Loucy (cell line): ENCODE measurements around the gene DNAH11.

Experiments
- H2AFZ ChIP-seq: fragments of 200-600 bp; sonication (generic); 2 replicates; pipeline ENCODE4 v1.6.0; 2016; ENCODE audit warnings: antibody characterized with exemption, mild to moderate bottlenecking, low read length, moderate library complexity
- H3F3A ChIP-seq: fragments of 200-600 bp; 2 replicates; pipeline ENCODE4 v1.6.0; 2016; ENCODE audit warnings: antibody characterized with exemption, low read depth, mild to moderate bottlenecking
- H3K27me3 ChIP-seq: fragments of 200-600 bp; sonication (generic); 2 replicates; pipeline ENCODE4 v1.6.1; 2014; ENCODE audit warnings: low read length, mild to moderate bottlenecking; ENCODE audit not compliant: insufficient read depth, poor library complexity, severe bottlenecking
- H3K36me3 ChIP-seq: fragments of 200-600 bp; sonication (generic); 2 replicates; pipeline ENCODE4 v1.6.1; 2016; ENCODE audit warnings: low read length; ENCODE audit not compliant: insufficient read depth
- H3K4me1 ChIP-seq: fragments of 200-600 bp; sonication (generic); 2 replicates; pipeline ENCODE4 v1.5.1; 2014; ENCODE audit warnings: low read length, mild to moderate bottlenecking; ENCODE audit not compliant: insufficient read depth, poor library complexity, severe bottlenecking
- H3K4me2 ChIP-seq: fragments of 200-600 bp; sonication (generic); 2 replicates; pipeline ENCODE4 v1.6.0; 2014; ENCODE audit warnings: antibody characterized with exemption, low read length, low read depth, mild to moderate bottlenecking; ENCODE audit not compliant: poor library complexity, severe bottlenecking
- H3K4me3 ChIP-seq: fragments of 200-600 bp; sonication (generic); 2 replicates; pipeline ENCODE4 v1.5.1; 2014; ENCODE audit warnings: low read length, mild to moderate bottlenecking, mixed read lengths; ENCODE audit not compliant: poor library complexity, severe bottlenecking
- H3K79me2 ChIP-seq: fragments of 200-600 bp; sonication (generic); 2 replicates; pipeline ENCODE4 v1.6.1; 2014; ENCODE audit warnings: low read length; ENCODE audit not compliant: insufficient read depth
- H3K9ac ChIP-seq: fragments of 200-600 bp; sonication (generic); 2 replicates; pipeline ENCODE4 v1.6.0; 2014; ENCODE audit warnings: mild to moderate bottlenecking, low read depth, low read length, moderate library complexity; ENCODE audit not compliant: poor library complexity, severe bottlenecking
- H3K9me2 ChIP-seq: fragments of 200-600 bp; sonication (generic); replicated peaks from 2 replicates; pipeline ENCODE4 v1.6.1; 2016; ENCODE audit warnings: low read depth, low read length, mixed read lengths
- H3K9me3 ChIP-seq: fragments of 200-600 bp; sonication (generic); 2 replicates; pipeline ENCODE4 v1.6.1; 2014; ENCODE audit warnings: mild to moderate bottlenecking, antibody characterized with exemption, low read length, low read depth; ENCODE audit not compliant: insufficient read depth
- H4K20me1 ChIP-seq: fragments of 200-600 bp; sonication (generic); 2 replicates; pipeline ENCODE4 v1.6.0; 2014; ENCODE audit warnings: antibody characterized with exemption, low read length, mild to moderate bottlenecking; ENCODE audit not compliant: insufficient read depth, poor library complexity, severe bottlenecking
- EZH2phosphoT487 ChIP-seq: fragments of 200-600 bp; IDR thresholded peaks from 2 replicates; pipeline ENCODE4 v1.6.1; 2018; ENCODE audit warnings: antibody characterized with exemption, mild to moderate bottlenecking, moderate library complexity, borderline replicate concordance
- TF ChIP-seq, protein P1 (sequence below): fragments of 200-600 bp; sonication (generic); conservative IDR thresholded peaks from 2 replicates; pipeline ENCODE4 v1.5.1; 2014; ENCODE audit warnings: mild to moderate bottlenecking, antibody characterized with exemption, low read length

The DNAH11 gene

DNA sequence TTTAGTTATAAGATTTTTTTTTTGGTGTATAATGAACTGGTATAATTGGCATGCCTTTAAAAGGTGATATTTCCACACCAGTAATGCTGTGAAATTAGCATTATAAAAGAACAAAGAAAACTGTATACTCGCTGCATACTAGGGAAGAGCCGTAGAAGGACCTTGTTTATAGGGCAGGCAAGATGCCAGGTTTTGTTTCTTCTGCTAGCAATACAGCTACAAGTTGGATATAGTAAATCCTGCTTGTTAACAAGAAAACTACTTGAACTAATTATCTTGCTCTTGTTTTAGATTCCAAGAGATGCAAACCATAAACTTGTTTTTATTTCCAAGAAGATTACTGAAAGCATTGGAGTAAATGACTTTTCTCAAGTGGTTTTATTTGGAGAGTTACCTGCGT lies 1.9 kb downstream of the DNAH11 start:
- Histone ChIP-seq H3K4me3 (no peak overlapping the region), H3K4me2 (no peak overlapping the region), H3K9me3 (no peaks in the 10 kb centered on the region), H3K36me3 (no peaks in the 10 kb centered on the region), H3K4me1 (no peaks in the 10 kb centered on the region), H2AFZ (no peak overlapping the region), H3K27me3 (no peaks in the 10 kb centered on the region), H3K9me2 (no peaks in the 10 kb centered on the region), H3K79me2 (no peaks in the 10 kb centered on the region), H4K20me1 (no peaks in the 10 kb centered on the region), H3K9ac (no peak overlapping the region), H3F3A (no peaks in the 10 kb centered on the region)
- TF ChIP-seq, protein P1, sequence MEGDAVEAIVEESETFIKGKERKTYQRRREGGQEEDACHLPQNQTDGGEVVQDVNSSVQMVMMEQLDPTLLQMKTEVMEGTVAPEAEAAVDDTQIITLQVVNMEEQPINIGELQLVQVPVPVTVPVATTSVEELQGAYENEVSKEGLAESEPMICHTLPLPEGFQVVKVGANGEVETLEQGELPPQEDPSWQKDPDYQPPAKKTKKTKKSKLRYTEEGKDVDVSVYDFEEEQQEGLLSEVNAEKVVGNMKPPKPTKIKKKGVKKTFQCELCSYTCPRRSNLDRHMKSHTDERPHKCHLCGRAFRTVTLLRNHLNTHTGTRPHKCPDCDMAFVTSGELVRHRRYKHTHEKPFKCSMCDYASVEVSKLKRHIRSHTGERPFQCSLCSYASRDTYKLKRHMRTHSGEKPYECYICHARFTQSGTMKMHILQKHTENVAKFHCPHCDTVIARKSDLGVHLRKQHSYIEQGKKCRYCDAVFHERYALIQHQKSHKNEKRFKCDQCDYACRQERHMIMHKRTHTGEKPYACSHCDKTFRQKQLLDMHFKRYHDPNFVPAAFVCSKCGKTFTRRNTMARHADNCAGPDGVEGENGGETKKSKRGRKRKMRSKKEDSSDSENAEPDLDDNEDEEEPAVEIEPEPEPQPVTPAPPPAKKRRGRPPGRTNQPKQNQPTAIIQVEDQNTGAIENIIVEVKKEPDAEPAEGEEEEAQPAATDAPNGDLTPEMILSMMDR = no peak
- TF ChIP-seq EZH2phosphoT487 = no peak

DNA sequence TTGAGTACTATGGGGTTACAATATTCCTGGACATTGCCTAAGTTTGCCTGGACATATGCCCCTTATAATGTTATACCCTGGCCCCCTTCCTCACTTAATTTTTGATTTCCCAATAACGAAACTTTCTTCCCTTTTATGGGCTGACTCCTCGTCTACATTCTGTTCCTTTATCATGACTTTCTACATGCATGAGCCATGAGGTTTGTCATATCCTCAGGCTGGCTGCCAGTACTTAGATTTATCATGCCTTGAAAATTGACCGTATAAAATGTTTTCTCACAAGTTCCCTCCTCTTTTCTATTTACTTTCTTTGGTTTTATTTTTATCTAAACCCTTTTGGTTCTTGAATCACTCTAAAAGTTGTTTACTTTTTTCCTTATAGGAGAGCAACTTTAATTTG lies 4.7 kb downstream of the DNAH11 start:
- Histone ChIP-seq H3K4me2 (no peak overlapping the region), H3K4me1 (no peaks in the 10 kb centered on the region), H3K27me3 (no peaks in the 10 kb centered on the region), H4K20me1 (no peaks in the 10 kb centered on the region), H3K9me2 (no peaks in the 10 kb centered on the region), H3K9me3 (no peaks in the 10 kb centered on the region), H3K36me3 (no peaks in the 10 kb centered on the region), H3K9ac (no peak overlapping the region), H3K79me2 (no peaks in the 10 kb centered on the region), H2AFZ (no peak overlapping the region), H3F3A (no peaks in the 10 kb centered on the region), H3K4me3 (no peak overlapping the region)
- TF ChIP-seq EZH2phosphoT487 = no peak
- TF ChIP-seq, protein P1 = no peak

DNA sequence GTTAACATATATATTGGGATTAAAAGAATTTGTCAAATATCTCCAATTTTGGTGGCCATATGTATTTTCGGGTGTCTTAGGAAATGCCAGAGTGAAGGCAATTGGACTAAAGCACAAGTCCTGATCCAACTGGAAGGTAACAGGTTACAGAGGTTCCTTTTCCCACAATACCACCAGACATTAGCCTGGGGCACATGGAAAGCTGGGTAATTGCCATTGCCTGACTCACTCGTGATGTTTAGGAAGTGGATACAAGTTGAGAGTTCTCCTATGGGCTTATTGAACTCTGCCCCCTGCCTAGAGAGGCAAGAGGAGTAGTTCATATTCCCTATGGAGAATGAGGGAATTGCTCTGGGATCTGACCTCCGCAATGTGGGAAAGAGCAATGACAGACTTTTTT lies 5.7 kb downstream of the DNAH11 start:
- H4K20me1 ChIP-seq = no peaks in the 10 kb centered on the region
- H3K4me3 ChIP-seq = no peak overlapping the region
- H3K9ac ChIP-seq = no peak overlapping the region
- no peaks in the 10 kb centered on the region for H3F3A ChIP-seq
- H3K36me3 ChIP-seq = no peaks in the 10 kb centered on the region
- no peaks in the 10 kb centered on the region for H3K79me2 ChIP-seq
- no peaks in the 10 kb centered on the region for H3K4me1 ChIP-seq
- TF ChIP-seq, protein P1 = no peak
- no peak for TF ChIP-seq EZH2phosphoT487
- no peaks in the 10 kb centered on the region for H3K9me2 ChIP-seq
- no peak overlapping the region for H2AFZ ChIP-seq
- no peaks in the 10 kb centered on the region for H3K27me3 ChIP-seq
- H3K9me3 ChIP-seq = no peaks in the 10 kb centered on the region
- no peak overlapping the region for H3K4me2 ChIP-seq
